Measurements from ENCODE around the gene LTA4H.

Gene LTA4H

DNA sequence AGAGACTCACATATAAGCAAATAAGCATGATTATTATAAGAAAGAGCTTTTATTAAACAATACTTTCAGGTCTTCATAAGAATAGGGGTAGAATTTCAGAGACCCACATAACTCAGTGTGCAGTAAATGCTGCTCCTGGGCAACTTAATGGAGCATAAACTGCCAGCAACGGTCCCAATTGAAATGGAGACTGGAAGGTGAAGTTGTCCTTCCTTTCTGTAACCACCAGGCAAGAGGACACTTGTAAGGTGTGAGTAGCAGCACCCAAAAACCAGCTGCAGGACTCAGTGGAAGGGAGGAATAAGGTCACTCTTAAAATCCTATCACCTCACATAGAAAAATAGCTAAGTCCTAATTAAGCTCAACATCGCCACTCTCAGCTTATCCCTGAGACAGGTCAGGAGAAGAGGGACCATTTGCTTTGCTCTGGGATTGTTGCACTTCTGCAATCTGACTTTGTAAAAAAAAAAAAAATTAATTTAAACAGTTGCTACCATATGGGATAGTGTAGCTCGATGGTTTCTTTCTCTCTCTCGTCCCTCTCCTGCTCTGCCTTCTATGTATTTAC is 22.7 kb upstream of the LTA4H start:
- no peak for DNase-seq (ENCODE audit: low read depth)

DNA sequence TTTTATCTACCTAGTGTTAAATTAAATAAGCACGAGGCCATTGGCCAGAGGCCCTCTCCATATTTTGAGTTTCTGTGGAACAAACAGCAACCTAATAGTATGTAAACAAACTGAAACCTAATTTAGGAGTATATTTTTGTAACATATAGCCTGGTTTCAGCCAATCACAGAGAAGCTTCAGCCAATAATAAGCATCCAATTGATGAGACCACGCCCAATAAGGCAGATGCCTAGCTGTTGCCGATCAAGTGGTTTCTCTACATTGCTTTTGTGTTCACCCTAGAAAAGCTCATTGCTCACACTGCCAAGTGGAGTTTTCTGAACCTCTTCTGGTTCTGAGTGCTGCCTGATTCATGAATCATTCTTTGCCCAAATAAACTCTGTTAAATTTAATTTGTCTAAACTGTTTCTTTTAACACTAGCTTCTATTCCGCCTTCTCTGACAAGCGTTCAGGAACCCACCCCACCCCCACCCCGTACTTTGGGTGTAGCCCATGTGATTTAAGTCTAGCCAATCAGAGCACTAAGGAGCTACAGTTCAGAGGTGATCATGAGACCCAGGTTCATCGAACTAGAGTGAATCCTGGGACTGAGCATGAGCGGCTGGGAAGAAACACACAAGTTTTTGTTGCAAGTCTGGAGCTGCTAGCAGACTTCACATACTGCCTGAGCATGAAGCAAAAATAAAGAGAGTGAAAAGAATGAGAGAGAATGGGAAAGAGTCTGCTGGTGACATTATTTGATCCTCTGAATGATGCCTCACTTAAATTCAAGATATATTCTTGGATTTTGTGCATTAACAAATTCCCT is 21.5 kb upstream of the LTA4H start:
- DNase-seq (ENCODE audit: low read depth), result no peak

DNA sequence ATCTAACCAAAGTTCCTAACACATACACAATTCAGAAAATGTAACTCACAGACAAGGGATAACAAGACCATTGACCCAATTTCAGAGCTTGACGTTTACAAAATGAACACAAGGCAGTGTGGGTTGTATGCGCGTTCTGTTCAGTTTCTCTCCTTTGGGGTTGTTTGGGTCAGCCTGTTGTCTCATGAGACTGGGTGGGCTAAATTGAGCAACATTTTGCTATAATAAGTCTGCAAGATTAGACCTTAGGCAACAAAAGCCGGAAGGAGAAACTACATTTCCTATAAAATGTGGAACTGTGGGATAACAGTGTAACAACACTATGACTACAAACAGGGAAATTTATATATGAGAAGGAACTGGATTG is 18.8 kb upstream of the LTA4H start:
- DNase-seq (ENCODE audit: low read depth), result no peak

DNA sequence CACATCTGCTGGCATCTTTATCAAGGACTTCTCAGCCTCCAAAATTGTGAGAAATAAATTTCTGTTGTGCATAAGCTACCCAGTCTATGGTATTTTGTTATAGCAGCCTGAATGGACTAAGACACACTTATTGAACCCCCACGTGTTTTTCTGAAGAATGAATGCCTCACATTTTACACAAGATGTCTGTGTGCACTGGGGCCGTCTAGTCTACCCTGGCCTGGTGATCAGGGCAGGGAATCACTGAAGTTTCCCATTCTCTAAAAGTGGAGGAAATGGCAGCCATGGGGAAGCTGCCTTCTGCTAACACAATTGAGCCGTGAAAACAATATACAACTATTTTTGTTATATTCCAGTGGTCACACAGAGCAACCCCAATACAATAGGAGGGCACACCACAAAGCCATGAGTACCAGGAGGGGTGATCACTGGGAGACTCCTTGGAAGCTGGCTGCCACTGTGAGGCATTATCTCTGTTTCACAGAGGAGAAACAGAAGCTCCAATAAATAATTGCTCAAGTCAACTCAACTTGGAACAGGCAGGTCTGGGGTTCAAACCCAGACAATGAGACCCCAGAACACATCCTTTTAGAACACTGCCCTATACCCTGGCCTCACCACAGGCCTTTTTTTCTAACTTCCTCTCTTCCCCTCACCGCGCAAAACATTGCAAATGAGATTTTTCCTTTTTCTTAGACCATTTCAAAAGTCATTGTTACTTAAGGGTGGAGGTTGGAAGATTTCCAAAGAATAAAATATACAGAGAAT is 18.3 kb upstream of the LTA4H start:
- DNase-seq (ENCODE audit: low read depth), result no peak

DNA sequence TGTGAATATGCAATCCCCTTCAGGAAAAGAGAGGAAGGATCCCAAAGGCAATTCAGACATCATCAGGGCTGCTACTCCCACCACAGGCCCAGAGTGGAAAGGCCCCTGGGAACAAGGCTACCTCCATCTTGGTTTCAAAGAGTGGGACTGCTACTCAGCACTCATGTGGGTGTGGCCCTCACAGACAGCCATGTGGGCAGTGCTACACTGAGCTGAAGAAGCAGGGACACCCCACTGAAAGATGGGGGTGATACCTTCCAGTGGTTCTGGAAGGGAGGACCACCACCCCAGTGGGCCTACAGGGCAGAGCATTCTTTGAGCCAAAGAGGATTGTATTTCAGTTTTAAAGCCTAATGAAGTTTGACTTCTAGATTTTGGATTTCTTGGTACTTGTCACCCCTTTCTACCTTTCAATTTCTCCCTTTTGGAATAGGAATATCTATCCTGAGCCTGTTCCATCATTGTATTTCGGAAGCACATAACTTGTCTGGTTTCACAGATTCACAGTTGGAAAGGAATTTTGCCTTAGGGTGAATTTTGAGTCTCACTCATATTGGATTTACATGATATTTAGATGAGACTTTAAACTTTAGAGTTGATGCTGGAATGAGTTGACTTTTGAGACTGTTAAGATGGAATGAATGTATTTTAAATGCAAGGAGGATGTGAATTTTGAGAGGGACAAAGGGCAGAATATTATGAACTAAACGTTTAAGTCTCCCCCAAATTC is 16.5 kb upstream of the LTA4H start:
- no peak for DNase-seq (ENCODE audit: low read depth)

DNA sequence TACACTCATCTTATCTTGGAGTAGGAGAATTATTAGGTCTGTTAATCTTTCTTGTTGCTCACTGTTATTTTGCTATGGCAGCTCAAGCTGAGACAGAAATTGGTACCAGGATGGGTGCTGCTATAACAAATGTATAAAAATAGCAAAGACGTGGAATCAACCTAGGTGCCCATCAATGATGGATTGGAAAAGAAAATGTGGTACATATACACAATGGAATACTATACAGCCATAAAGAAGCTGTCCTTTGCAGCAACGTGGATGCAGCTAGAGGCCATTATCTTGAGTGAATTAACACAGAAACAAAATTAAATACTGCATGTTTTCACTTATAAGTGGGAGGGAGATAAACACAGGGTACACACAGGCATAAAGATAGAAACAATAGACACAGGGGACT is 14.8 kb upstream of the LTA4H start:
- no peak for DNase-seq (ENCODE audit: low read depth)

DNA sequence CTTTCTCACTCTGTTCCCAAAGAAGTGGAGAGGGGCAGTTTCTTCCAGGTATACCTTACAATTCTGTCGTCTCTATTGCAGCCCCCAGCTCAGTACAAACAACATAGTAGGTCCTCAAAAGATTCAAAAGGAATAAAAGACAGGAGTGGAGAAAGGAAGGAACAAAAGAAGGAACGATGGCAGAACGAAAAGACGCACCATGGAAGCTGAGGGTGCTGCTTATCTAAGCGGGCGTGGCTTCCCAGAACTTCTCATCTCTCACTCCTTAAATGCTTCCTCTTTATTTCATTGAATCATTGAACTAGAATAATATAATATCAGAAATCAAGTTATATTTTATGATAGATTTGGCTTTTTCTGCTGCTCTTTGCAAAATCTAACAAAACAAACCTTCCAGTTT is 13.7 kb upstream of the LTA4H start:
- no peak for DNase-seq (ENCODE audit: low read depth)

DNA sequence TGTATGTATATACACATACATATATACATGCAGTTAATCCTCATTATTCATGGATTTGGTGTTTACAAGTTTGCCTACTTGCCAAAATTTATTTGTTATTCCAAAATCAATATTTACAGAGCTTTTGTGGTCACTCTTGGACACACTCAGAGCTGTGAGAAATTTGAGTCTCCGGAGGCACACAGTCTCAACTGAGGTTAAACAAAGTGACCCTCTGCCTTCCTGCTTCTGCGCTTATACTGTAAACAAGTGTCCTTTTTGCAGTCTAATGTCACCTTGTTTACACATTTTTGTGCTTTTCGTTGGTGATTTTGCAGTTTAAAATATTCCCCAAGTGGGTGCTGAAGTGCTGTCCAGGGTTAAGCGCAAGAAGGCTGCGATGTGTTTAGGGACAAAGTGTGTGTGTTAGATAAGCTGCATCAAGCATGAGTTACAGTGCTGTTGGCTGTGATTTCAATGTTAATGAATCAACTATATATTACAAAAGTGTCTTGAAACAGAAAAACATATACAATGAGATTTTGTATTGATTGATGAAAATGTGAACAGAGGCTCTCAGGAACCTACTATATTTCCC is 13.1 kb upstream of the LTA4H start:
- no peak for DNase-seq (ENCODE audit: low read depth)

DNA sequence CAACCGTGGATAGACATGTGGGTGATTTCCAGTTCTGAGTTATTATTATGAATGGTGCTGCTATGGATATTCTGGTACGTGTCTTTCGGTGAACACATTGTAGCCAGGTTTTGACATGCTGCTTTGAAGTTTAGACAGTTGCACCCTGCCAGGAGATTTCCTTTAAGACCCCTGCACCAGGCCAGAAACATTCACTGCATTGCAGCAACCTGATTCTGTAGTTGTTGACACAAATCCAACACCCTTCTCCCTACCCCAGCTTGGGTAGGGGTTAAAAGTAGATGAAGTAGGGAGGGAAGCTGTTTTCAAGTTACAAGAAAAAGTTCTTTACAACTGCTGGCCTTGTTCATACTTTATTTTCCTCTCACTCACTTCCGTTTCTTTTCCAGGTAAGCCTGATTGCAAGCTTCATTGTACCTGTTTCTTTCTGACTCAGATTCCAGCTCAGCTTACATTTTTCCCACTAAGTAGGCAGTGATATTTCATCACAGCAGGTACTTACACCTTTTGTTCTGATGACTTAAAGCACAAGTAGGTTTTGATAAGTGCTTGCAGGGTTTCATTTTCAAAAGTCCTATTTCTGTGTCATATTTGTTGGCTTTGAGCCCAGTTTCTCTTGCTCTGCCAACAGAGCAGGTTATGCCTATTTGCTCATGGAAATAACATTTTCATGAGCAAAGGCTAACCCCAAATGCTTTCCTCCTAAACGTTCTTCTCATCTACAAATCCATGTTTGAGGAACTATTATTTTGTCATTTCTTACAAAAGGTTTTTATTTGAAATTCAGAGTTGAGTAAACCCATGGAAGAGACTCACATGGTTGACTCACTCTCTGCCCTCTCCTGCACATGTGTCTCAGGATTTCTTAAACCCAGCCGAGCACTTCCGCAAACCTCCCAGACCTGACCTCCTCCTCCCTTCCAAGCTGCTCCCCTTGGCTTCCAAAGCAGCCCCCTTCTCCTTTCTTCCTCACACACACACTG is 12.1 kb upstream of the LTA4H start:
- DNase-seq (ENCODE audit: low read depth), result no peak

DNA sequence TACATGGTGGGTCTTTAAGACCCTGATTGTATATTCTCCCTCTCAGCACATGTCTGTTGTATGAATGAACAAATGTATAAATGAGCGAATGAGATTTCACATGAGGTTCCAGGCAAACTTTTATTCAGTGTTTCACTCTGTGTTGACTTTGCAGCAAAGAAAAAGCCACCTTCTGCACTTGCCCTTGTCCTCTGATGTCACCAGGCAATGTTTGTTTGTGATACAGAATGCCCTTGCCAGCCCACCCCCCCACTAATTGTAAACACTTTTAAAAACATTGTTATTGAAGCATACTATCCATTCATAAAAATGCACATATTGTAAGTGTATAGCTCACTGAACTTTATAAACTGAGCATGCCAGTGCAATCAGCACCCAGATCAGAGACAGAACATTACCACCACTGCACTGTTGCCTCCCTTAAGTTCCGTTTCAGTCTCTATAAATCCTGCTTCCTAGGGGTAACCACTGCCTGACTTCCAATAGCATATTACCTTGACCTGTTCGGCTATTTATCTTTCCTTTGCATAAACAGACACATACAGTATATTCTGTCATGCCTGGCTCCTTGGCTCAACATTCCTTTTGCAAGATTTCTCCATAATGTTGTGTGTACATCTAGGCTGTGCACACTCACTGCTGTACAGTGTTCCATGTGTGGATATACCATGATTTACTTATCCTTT is 11.3 kb upstream of the LTA4H start:
- no peak for DNase-seq (ENCODE audit: low read depth)

DNA sequence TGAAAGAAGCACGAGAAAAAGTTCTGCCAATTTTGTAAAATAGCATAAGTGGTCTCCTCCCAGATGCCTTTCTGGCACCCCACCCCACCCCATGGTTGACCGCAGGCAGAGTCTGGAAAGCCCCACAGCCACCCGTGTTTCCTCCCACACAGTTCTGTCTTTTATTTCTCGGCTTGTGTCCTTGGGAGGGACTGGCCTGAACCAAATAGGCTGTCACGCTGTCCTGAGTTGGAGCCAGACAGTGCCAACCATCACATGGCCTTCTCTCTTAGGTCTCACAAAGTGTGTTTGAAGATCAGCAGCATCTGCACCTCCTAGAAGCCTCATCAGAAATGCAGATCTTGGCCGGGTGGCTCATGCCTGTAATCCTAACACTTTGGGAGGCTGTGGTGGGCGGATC is 10.2 kb upstream of the LTA4H start:
- DNase-seq (ENCODE audit: low read depth), result no peak

DNA sequence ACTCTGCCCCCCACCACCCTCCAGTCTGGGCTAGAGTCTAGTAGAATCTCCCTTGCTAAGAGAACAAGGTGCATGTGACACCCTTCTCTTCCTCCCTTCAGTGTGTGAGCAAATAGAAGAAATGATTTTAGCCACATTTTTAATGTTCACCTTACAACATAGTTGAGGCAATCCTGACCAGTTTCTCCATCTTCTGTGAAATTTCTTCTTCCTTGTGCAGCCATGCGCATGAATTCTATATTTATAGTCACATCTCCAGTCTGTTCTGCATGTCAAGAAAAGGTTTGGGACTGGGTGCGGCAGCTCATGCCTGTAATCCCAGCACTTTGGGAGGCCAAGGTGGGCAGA is 9.5 kb upstream of the LTA4H start:
- no peak for DNase-seq (ENCODE audit: low read depth)

DNA sequence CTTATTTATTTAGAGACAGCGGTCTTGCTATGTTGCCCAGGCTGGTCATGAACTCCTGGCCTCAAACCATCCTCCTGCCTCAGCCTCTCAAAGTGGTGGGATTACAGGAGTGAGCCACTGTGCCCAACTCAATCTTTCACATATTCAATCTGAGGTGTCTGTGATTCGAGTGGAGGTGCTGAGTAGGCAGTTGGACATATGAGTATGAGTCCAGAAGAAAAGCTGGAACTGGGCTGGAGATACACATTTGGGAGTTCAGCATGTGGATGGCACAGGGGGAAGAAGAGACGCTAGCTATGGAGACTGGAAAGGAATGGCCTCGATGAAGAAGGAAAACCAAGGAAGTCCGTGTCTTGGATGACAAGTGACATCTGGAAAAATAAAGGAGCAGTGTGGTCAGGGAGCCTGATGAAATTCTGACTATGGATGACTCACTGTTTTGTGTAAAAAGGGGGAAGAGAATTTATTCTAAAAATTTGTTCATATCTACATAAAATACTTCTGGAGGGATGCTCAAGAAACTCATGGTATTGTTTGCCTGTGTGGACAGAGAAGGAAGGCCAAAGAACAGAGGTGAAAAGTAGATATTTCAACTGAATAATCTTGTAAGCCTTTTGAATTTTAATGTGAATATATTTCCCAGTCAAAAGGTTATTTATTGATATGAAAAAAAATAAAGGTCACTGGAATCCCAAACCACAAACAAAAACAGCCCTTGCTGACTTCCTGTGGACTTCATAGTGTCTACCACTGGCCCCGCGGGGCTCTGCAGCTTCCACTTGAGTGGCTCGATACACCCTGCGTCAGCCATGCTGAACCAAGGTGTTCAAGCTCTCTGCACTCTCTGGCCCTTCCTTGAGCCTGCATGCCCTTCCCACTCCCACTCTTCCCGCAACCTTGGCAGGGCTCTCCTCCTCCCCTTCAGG is 8.9 kb upstream of the LTA4H start:
- DNase-seq (ENCODE audit: low read depth), result no peak

DNA sequence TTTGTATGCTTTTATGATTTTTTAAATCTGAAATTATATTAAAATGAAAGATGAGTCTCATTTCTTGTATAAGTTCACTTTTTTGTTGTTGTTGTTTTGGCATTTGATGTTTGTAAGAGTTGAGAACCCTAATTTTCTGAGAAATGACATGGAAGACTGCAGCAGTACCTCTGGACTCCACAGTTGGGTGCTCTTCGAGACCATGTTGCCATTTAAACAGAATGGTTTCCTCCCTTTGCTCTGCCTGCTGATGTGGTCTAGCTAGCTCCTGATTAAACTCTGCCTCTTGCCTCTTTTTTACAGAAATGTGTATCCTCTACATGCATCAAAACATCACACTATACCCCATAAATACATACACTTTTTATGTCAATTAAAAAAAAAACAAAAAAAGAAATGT is 5.8 kb upstream of the LTA4H start:
- no peak for DNase-seq (ENCODE audit: low read depth)

DNA sequence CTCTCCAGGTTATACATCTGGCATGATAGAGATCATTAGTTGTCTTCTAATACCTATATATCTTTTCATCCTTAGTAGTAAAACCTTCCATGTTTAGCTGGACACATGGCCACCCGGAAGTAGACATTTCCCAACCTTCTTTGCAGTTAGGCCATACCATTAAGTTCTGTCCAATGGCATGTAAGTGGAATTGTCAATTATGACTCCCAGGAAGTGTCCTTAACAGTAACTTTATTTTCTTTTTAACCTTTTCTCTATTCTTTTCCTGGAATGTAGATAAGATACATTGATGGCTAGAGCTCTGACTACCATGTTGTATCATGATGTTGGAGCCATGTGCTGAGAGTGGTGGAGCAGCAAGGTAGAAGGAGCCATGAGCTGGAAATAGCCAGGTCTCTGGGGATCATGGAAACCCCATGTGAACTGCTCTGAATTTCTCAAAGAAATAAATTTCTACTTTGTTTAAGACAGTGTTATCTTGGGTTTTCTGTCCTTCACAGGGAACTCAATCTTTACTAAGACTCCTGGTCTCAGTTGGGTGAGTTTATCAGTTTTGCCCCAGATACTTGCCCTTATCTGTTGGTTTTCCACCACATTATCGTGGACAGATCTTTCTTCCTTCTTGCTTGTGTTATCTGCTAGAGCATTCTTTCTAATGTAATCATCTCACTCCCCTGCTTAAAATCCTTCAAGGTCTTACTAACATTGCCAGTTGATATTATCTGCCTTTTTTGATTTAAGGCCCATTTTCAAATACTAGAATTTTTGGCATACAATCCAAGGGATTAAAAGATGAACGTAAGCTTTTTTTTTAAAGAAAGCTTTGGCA is 5.1 kb upstream of the LTA4H start:
- DNase-seq (ENCODE audit: low read depth), result no peak

DNA sequence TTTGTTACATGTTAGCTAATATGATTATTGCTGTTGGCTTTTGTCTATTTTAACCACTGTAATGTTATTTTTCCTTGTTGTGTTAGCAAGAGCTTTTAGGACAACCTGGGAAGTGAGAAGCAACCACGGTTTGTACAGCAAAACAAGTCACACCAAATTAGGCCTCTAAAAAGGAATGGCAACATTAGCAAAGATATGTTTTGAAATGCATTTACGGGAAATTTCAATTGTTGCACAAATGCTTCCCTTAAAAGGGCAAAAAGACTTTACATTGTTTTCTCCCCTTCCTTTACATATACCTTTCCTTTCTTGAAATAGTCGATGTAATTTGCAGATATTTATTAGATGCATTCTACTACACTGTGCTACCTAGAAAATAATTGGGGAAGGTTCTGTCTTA is 4.1 kb upstream of the LTA4H start:
- DNase-seq (ENCODE audit: low read depth), result no peak

DNA sequence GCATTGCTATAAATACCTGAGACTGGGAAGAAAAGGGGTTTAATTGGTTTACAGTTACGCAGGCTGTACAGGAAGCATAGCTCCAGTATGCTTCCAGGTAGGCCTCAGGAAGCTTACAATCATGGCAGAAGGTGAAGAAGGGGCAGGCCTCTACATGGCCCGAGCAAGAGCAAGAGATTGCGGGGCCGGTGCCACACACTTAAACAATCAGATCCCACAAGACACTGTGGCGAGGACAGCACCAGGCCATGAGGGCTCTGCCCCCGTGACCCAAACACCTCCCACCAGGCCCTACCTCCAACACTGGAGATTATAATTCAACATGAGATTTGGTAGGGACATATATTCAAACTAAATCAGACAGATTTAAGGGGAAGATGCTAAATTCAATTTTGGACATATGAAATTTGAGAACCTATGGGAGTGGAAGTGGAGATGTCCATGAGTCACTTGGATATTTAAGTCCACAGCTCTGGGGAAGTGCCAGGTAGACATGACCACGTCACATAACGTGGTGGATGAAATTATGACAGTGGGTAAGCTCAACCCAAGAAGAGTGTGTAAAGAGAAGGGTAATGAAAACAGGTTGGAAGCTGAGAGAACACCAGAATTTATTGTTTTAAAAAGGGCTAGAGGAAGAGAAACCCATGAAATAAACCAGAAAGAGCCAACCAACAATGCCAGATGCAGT is 1.5 kb upstream of the LTA4H start:
- no peak for DNase-seq (ENCODE audit: low read depth)
